ENCODE results near the gene RPL31. TPM values are rescaled to one million over a fixed set of nuclear protein-coding genes. Genes with fewer than 3 reads are reported as not detected.

RPL31 gene
- total RNA-seq, 4 donors from 2014 or later = 638 to 2,401 (median 1,440) TPM

DNA sequence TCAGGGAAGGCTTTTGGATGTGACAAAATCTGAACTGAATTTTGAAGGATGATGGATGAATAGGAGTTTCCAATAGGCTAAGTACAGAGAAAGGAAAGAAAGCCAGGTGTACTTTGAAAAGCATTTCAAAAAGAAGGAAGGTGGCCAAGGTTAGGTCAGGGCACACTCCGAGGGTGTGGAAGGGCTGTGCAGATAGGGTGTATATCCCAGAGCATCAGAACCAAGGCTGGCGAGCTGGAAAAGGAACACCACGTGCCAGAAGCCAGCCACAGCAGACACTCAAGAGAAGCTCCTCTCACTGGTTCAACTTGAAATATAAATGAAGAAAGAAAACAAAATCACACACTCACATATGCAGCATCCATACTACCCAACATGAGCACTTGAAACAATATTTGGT lies 51.0 kb downstream of the RPL31 start:
- Histone ChIP-seq H3K9me3 (no peaks in the 10 kb centered on the region), H3K27ac (no peak overlapping the region), H3K4me1 (peaks cover 0 to 7% (median 4%) of the 10 kb centered on the region in 3 donors), H3K36me3 (peaks cover 0 to 73% (median 0%) of the 10 kb centered on the region in 3 donors), H3K4me3 (no peak overlapping the region), H3K27me3 (no peaks in the 10 kb centered on the region)
- WGBS, 2 donors = 76 to 77% methylated on average over 3 of the region's 3 CpGs
- TF ChIP-seq, protein P1, sequence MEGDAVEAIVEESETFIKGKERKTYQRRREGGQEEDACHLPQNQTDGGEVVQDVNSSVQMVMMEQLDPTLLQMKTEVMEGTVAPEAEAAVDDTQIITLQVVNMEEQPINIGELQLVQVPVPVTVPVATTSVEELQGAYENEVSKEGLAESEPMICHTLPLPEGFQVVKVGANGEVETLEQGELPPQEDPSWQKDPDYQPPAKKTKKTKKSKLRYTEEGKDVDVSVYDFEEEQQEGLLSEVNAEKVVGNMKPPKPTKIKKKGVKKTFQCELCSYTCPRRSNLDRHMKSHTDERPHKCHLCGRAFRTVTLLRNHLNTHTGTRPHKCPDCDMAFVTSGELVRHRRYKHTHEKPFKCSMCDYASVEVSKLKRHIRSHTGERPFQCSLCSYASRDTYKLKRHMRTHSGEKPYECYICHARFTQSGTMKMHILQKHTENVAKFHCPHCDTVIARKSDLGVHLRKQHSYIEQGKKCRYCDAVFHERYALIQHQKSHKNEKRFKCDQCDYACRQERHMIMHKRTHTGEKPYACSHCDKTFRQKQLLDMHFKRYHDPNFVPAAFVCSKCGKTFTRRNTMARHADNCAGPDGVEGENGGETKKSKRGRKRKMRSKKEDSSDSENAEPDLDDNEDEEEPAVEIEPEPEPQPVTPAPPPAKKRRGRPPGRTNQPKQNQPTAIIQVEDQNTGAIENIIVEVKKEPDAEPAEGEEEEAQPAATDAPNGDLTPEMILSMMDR (IDR thresholded peaks at IDR 0.05) = no peak
- TF ChIP-seq POLR2A (IDR thresholded peaks at IDR 0.05) = no peak
- intact Hi-C loops (cut with DNase I) = no loop called here
- DNase-seq = no peak

Other genes with a start within 250 kb of the RPL31 start
- 10 to 100 TPM; 29.1 to 64.2 (median 39.1) TPM for gene NPAS2, start 182.2 kb upstream of the RPL31 start, total RNA-seq
- 10 to 100 TPM; 19.5 to 46.9 (median 24.8) TPM for gene TBC1D8, start 149.1 kb downstream of the RPL31 start, total RNA-seq